OCI-M2 (cell line): ENCODE data around the gene KRT36.

Experiments used
- DNase-seq: peaks from one replicate; lab custom pipeline; 2025; ENCODE audit not compliant: unreplicated experiment; lab: John Stamatoyannopoulos, UW

Gene KRT36

DNA sequence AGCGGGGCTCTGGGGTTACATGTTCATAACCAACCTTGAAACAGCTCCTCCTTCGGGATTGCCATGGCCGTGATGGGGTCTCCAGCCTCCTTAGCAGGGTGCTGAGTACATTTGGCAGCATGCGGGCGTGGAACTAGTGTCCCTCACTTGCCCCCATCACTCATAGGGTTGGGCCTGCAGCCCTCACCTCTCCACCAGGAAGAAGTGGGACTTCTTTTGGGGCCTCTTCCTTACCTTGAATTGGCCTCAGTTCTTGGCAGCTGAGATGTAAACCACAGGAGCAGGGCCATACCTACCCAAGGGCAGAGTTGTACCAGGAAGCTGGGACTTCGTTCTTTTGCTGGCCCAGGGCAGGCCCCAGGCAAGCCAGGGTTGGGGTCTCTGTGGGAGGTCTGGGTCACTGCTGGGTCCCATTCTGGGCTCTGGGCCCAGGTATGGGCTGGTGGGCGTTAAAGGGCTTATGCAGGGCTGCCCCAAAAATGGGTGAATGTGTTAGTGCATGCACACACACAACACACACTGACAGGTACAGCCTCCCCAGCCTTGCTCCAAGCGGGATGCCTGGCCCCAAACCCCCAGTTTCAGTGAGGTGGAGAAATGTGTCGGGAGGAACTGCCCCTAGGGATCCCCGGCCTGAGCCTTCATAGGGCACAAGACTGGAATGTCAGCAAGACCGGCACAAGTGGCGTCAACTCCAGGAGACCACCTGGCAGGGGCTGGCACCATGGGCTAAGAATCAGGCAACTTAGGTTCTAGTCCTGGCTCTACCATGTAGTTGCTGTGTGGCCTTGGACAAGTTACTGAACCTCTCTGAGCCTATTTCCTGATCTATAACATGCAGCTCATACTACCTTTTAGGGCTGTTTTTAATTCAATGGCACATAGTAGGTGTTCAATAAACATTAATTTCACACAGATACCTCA, 32.9 kb upstream of the KRT36 start:
- no peak for DNase-seq

DNA sequence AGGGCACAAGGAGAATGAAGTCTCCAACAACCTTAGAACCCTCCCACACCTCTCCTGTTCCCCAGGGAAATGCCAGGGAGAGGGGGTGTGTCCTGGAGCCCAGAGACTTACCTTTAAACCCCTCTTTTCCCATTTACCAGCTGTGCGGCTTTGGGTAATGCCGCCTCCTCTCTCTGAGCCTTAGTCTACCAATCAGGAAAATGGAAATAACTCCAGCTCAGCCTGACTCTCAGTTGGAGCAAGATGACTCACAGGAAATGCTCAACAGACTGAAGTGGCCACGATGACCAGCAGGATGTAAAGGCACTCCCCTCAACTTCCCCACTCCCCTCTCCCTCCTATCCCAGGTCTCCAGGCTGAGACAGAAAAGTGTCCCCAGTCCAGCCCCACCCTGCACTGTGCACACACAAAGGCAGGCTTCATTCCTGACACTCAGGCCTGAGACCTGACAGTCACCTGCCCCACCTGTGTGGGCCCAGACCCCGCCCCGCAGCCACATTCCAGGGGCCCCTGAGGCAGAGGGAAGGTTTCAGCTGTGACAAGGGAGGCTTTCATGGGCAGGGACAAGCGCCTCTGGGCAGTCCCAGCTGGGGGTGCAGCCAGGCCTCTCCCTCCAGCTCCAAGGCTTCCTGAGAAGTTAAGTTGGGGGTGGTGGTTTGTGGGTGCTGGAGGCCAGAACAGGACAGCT, 32.0 kb upstream of the KRT36 start:
- DNase-seq = no peak

DNA sequence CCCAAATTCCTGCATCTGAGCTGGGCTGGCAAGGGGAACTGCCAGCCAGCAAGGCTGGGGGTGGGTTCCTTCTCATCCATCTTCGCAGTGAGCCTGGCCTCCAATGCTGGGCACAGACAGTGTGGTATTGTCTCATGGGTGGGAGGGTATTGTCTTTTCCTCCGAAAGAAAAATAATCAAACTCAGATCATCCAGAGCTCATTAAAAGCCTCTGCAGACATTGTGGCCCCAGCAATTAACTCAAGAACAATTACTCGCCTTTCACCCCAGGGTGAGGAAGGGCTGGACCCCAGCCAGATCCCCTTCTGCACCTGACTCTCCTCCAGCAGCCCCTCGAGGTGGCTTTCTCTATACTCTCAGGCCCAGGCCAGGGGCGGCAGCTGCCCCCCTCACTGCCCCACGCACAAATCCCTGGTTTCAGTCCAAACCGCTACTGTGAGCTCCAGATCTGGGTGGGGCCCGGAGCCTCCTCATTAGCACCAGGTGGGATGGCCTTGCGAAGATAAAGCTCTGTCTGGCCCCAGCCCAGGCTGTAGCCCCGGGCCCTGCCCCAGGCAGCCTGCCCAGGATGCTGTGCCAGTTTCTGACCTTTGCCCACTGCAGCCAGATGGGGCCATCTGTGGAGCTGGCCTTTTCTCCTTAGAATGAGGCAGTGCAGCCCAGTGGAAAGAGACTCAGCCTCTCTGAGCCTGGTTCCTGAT, 31.3 kb upstream of the KRT36 start:
- DNase-seq = no peak

DNA sequence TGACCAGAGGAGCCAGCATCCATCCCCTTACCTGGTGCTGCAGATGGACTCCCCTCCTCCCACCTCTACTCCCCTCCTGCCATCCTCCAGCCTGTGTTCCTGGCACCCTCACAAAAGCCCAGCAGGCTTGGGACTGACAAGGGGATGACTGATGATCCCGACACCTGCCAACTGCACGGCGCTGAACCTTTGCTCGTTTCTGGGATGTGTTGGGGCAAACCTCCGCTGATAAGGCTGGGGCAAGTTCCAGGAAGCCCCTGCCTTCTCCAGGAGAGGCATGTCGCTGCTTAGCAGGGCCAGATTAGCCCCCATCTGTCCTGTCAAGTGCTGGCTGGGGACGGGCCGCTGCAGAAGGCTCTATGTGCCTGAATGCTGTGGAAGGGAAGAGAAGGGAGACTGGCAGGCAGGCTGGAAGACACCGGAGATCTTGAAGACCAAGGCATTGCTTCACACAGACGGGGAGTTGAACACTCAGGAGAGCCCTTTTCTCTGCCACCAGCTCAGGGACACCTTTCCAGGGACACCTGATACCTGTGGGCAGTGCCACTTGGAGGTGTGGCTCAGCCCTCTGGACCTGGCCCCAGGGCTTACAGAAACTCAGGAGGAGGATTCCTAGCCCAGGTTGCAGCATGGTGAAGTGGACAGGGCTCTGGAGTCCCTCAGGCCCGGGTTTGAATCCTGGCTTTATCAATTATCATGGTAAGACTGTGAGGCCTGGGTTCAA, 30.0 kb upstream of the KRT36 start:
- no peak for DNase-seq

DNA sequence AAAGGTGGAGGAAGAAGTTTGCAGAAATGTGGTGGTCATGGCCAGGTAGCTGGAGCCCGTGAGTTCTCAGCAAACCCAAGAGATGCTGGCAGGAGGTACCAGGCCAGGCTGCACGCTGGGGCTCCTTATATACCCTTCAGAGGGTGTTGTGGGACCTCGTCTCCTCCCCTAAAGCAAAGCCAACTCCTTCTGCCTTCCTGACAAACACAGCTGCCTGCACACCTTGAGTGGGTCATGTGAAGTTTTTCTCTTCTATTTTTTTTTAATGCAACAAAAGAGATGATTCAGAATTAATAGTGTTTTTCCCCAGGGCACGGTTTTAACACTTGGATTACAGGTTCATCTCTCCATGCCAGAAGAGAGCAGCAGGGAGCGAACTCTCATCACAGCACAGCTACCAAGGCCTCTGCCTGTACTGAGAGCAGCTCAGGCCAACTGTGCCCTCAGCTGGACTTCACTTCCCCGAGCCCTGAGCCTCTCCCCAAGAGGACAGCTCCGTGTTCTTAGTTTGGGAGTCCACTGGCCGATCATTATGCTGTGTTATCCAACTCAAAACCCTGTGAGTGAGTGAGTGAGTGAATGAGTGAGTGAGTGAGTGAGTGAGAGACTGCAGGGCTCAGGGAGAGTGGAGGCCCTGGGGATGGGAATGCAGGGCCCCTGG, 29.2 kb upstream of the KRT36 start, which contains the start of gene KRT15:
Gene KRT15, minus strand, starts transcription at position 102 of the 661 bp plus-strand sequence. Its CDS starts 63 bp downstream, at position 39.
- no peak for DNase-seq

DNA sequence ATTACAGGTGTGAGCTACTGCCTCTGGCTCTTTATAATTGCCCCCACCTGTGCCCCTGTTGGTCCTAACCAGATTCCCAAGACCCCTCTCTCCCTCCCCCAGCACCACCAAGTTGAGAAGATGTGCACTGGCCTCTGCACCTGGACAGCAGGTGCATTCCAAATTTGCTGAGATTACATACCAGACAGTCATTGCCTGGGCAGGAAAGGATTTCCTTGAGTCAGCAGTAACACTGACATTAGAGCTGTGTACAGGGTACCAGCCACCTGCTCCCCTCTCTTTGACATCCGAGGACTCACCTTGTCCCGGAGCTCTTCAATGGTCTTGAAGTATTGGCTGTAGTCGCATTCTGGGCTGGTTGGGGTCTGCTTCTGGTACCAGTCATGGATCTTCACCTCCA, 28.3 kb upstream of the KRT36 start:
- DNase-seq = no peak

DNA sequence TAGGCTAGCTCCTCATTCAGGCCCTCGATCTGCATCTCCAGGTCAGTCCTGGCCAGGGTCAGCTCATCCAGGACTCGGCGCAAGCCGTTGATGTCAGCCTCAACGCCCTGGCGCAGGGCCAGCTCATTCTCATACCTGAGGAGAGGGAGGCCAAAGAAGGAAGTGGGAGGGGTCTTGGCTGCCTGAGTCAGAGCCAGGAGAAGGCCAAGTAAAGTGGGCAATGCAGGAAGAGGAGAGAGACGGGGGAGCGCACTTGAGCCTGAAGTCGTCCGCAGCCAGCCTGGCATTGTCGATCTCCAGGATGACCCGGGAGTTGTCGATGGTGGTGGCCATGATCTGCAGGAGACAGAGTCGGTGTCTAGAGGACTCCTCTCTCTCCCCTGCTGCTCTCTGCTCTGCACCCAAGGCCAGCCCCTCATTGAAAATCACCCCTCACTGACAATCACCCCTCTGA, 27.1 kb upstream of the KRT36 start:
- DNase-seq = no peak

DNA sequence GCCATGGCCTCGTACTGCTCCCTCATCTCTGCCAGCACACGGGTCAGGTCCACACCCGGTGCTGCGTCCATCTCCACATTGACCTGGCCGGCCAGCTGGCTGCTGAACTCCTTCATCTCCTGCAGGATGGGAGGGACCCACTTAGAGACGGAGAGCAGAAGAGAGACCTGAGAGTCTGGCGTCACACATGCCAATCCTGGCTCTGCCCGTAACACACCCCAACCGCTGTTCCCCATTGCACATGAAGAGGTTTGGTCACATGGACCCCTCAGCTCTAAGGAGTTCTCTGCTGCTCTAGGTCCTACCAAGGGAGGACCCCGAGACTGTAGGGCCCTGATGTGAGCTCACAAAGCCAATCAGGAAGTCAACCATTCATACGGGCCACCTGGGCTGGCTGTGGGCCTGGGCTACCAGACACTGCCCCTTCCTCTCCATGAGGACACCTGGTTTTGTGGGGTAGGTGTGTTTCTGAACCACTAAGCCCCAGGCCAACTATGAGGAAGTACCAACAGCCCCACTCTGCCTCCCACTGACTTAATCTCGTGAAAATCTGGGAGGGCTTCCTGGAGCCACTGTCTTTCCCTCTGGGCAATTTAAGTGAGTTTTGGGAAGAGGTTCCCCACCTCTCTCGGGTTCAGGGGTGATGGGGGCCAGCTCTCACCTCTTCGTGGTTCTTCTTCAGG, 26.6 kb upstream of the KRT36 start:
- no peak for DNase-seq

DNA sequence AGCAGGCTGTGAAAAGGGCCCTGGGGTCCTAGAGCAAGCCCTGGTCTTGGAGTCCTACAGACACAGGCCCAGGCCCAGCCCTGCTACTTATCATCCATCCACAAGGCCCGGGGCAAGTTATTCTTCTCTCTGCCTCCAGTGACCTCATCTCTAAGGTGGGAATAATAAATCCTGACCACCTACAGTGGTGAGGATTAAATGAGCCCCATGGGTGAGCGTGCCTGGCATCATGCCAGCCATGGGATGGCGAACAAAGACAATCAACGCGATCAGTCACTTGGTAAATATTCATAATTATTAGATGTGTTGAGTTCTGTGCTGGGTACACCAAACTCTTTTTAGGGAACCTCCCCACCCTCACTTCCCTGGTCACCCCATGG, 23.4 kb upstream of the KRT36 start:
- DNase-seq = no peak

DNA sequence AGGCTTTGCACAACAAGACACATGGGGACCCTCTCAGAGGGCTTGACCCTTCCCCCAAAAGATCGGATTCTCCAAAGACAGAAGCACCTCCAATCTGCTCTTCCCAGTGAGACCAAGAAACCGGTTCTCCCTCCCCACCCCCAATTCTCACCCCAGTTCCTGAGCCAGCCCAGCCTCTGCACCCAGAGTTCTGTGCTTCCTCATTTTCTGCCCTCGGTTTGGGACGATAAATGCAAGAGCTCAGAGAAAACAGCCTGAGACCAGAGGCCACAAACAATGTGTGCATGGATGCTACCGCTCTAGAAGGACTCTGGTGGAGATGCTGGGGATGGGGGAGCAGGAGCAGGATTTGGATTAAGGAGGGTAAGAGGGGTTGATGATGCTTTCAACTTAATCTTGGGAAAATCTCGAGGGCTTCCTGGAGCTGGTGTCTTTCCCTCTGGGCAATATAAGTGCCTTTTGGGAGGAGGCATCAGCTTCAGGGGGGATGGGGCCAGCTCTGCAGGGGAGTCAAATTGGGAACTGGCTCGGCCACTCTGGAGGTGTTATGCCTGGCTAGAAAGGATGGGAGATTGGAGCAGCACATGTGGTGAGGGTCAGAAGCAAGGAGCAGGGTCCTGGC, 22.9 kb upstream of the KRT36 start:
- no peak for DNase-seq

DNA sequence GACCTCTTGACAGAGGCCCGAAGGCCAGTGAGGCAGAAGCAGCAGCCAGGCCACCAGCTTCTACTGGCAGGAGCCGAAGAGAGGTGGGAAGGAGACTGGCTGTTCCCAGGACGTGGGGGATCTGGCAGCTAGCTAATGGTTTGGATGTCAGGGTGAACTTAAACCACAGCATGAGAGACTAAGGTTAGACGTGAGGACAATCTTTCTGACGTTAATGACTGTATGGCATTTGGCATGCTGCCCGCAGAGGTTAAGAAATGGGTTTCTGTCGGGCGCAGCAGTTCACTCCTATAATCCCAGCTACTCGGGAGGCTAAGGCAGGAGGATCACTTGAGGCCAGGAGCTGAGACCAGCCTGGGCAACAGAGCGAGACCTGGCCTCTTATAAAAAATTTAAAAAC, 22.0 kb upstream of the KRT36 start:
- no peak for DNase-seq

DNA sequence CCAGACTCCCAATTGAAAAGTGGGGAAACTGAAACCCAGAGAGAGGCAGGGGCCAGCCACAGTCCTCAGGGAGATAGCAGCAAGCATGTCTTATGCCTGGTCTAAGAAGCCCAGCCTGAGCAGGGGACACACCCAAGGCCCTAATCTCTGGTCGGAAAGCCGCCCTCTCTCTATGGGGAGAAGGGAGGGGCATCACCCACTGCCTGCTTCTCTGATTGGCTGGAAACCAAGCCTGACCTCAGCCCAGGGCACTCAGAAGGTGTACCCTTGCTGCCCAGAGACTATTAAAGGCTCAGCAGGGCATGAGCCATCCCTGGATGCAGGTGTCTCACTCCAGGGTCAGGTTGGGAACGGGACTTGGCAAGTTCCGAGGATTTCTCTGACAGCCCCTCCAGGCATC, 21.4 kb upstream of the KRT36 start:
- no peak for DNase-seq

DNA sequence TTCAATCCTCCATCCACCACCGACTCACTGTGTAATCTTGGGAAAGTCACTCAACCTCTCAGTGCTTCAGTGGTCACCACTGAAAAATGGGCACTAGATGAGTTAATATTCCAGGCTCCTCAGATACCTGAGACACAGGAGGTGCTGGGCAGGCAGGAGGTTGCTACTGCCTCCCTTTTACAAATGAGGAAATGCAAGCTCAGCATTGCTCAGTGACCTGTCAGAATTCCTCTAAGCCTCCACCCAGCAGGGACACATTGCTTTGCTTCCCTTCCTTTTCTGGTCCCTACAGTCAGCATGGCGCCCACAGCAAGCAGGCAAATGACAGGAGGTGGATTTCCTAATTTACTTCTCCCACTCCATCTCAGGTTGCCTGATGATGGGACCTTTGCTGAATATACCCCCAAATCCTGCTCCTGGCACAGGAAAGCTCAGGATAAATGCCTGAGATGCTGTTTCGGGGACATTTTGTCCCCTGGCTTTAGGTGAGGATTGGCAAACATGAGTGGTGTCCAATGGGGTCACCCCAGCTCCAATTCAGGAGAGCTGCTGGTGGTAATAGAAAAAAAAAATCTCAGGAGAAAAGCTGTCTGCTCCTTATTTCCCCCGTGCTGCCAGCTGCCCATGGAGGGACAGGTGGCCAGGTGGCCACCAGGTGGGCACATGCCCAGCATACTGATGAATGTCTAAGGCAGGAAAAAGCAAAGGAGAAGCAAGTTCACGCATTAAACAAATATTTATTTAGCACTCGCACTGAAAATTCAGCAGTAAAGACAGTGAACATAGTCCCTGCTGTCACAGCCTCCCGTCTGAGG, 20.7 kb upstream of the KRT36 start:
- no peak for DNase-seq

DNA sequence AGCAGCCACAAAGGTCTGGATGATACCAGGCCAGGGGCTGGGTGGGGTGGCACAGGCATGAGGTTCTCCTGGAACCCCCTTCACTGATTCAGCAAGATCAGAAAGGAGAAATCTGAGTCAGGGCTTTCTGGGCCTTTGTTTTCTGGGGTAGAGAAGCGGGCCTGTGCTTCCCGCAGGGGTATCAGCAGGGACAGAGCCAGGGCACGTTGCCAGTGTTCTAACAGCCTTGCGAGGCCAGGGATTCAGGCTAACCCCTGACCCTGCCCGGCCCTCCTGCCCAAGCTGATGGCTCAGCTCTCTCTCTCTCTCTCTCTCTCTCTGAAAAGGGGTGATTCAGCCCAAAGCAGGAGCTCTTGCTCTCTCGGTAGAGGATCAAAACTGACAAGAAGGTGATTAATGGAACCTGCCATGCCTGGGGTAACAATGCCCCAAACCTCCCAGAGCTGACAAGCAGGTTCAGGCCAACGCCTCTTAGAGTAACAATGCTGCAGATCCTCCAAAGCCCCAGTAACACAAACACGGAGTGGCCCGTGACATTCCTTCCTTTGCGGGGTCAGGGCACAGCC, 17.7 kb upstream of the KRT36 start:
- DNase-seq = no peak

DNA sequence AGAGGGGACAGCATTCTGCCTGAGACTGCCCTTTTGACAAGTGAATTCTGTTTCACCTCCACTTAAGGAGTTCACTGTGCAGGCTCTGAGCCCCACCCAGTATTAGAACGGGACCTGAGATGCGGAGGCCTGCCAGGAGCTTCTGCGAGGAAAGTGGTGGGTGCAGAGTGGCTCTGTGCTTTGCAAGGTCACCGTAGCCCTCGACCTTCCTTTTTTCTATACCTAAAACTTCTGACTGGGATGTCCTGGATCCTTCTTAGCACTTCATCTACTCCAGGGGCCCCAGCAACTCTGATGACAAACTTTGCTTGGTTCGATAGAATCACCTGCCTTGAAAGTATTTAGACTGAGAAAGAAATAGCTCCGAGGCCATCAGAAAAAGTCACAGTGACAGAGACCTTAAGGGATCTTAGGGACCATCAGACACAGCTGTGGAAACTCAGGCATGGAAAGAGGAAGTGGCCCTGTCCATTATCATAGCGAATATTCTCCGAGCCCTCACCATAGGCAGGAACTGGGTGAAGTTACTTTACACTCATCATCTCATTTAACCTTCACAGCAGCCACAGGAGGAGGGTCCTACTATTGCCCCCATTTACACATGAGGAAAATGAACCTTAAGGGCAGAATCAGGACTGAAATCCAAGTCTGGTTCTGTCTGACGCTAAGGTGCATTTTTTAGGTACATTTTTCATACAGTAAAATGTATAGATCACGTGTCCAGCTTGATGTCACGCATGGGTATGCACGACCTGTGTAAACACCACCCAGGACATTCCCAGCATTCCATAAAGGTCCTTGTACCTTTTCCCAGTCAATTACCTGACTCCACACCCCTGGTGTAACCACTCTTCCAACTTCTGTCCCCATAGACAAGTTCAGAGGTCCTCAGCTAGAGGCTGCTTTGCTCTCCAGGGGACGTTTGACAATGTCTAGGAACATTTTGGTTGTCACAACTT, 16.4 kb upstream of the KRT36 start:
- DNase-seq = no peak

DNA sequence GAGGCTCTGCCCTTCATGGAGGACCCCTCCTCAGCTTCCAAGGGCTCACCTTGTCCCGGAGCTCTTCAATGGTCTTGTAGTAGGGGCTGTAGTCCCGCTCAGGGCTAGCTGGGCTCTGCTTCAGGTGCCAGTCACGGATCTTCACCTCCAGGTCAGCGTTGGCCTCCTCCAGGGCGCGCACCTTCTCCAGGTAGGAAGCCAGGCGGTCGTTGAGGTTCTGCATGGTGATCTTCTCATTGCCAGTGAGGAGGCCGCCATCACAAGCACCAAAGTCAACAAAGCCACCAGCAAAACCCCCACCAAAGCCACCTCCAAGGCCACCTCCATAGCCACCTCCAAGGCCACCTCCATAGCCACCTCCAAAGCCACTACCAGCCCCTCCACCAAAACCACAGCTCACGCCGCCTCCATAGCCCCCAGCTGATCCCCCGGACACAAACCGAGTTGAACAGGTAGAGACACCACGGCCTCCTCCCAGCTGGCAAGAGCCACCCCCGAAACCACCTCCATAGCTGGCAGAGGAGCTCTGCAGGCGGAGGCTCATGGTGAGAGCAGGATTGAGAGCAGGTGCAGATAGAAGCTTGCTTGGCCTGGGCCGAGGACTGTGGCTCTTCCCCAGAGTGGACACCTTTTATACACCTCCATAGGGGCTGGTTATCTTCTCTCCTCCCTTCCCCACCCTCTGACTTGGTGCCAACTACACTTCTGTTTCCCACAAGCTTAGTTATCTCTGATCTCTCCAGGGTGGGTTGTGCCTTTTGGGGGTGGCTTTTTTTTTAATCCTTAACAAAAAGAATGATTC, 15.5 kb upstream of the KRT36 start, which contains the start of gene KRT13:
Gene KRT13, minus strand, starts transcription at position 606 of the 802 bp plus-strand sequence. Its CDS starts 62 bp downstream, at position 544.
- no peak for DNase-seq
